H1 (cell line): ENCODE data around the gene ARHGAP4. TPM values are rescaled to one million over a fixed set of nuclear protein-coding genes. Genes with fewer than 3 reads are reported as not detected.

ENCODE experiments used
- GABPA ChIP-seq: IDR thresholded peaks from 2 replicates; pipeline ENCODE4 v1.6.1; 2011; ENCODE audit warnings: mild to moderate bottlenecking, low read length, moderate library complexity, borderline replicate concordance; ENCODE audit not compliant: insufficient read depth
- KDM1A ChIP-seq: fragments of 200-600, 300-600 bp; sonication (generic); IDR thresholded peaks from 2 replicates; pipeline ENCODE4 v1.7.1; 2016; ENCODE audit warnings: mild to moderate bottlenecking, low read length, borderline replicate concordance
- TAF7 ChIP-seq: optimal IDR thresholded peaks from 2 replicates; pipeline ENCODE3; 2011; ENCODE audit warnings: low read depth, mild to moderate bottlenecking, inconsistent platforms, low read length, moderate library complexity, borderline replicate concordance
- polyA plus RNA-seq, 7 experiments: library from polyadenylated mRNA; depleted of rRNA in 3 of 7; stranded (reverse) in 5 of 7; unstranded in 2 of 7; fragments of >200 nt in 5 of 7; fragments of 200-250 nt in 2 of 7; gene quantifications; 1 replicate in 5 of 7; 2 replicates in 1 of 7; 4 replicates in 1 of 7; pipeline versions ENCODE4 v1.2.1 to v1.2.3, GENCODE V29; 2011 to 2013; ENCODE audit warnings: missing spikeins in 2 of 7, mixed read lengths in 2 of 7
- total RNA-seq: library from RNA; stranded (reverse); fragmentation: NEBNext Ultra II Directional; extraction: Animal tissue kit (Norgen Biotek cat#: 25700); gene quantifications from 2 replicates; pipeline ENCODE4 v1.2.1, GENCODE V29; 2021
- TF ChIP-seq, protein P1 (sequence below): IDR thresholded peaks from 2 replicates; pipeline ENCODE4 v1.6.1; 2011; ENCODE audit warnings: low read length, improper control_type of control experiment

Gene ARHGAP4
- total and polyA plus RNA-seq, 2 of the 8 experiments (the other 6 are each of a cell fraction or from before 2014, with no cell fraction given), result 23.9 to 26.0 TPM

DNA sequence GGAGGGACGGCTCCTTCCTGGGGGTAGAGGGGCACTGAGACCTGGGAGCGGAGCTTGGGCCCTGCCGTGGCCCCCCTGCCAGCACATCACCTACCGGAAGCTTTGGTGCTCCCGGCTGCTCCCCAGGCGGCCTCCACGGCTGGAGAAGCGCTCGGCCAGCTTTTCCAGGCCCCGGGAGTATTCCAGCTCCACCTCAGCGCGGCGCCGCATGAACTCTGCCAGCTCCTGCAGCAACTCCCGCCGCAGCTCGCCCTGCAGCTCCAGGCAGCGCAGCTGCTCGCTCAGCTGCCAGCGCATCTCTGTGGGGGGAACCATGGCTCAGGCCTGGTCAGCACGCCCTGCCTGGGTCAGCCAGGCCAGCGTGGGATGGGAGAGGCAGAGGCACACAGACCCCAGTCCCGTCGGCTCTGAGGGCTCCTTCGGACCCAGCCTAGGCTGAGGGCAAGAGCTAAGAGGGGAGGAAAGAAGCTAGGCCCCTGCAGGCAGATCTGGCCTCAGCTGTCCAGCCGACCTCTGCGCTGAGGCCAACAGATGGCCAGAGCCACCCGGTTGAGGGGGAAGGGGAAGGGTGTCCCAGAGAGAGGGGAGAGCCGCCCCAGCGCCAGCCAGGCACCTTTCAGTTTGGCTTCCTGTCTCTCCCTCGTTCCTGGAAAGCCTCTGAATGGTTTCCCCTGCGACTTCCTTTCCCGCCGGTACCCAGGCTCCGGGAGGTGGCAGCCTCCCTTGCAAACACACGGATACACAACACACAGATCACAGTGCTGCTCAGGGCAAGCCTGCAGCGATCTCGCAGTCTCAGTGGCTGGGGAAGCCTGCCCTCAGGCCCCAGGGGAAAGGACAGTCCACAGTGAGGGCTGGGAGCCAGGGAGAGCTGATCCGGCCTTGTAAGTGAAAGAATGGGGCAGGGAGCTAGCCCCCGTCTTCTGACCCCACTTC is 4.3 kb downstream of the ARHGAP4 start (continued):
- TF ChIP-seq, protein P1, sequence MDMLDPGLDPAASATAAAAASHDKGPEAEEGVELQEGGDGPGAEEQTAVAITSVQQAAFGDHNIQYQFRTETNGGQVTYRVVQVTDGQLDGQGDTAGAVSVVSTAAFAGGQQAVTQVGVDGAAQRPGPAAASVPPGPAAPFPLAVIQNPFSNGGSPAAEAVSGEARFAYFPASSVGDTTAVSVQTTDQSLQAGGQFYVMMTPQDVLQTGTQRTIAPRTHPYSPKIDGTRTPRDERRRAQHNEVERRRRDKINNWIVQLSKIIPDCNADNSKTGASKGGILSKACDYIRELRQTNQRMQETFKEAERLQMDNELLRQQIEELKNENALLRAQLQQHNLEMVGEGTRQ, result no peak
- TF ChIP-seq GABPA (no peak), KDM1A (no peak), TAF7 (no peak)
- TF ChIP-seq, all 59 proteins: peak for 0
